Cardiac fibroblast (primary cell): ENCODE results near the gene PTRHD1.

Experiments used
- DNase-seq, 2 donors: peaks; one replicate each; pipeline versions ENCODE4 v3.0.0 to v3.0.0-alpha.2; 2010; ENCODE audit warnings: low read depth in 2 of 2
- H3K4me3 ChIP-seq, 2 donors: replicated peaks in 1 of 2; 1 replicate in 1 of 2; 2 replicates in 1 of 2; pipeline ENCODE4 v1.5.1; 2011; ENCODE audit warnings: low read depth in 2 of 2, low read length in 2 of 2, mild to moderate bottlenecking in 2 of 2, moderate library complexity in 1 of 2
- CTCF ChIP-seq: IDR thresholded peaks from one replicate; pipeline ENCODE4 v1.5.1; 2011; ENCODE audit warnings: low read depth, mild to moderate bottlenecking, low read length, inconsistent platforms

PTRHD1 gene

GRCh38 chr2:24744356-24744755 lies 48.8 kb downstream of the PTRHD1 start:
- no peak for TF ChIP-seq CTCF

GRCh38 chr2:24743924-24744323 lies 49.3 kb downstream of the PTRHD1 start:
- no peak overlapping the region for H3K4me3 ChIP-seq
- no peak for TF ChIP-seq CTCF
- DNase-seq = no peak

More at GRCh38 chr2:24744356-24744755, 48.8 kb downstream of the PTRHD1 start:
- no peak for DNase-seq
- H3K4me3 ChIP-seq = no peak overlapping the region

GRCh38 chr2:24742730-24743129 lies 50.5 kb downstream of the PTRHD1 start:
- TF ChIP-seq CTCF = no peak
- H3K4me3 ChIP-seq = no peak overlapping the region
- no peak for DNase-seq

- H3K4me3 ChIP-seq = no peak overlapping the region
- no peak for TF ChIP-seq CTCF
- DNase-seq = no peak
These were observed 53.0 kb downstream of the PTRHD1 start for GRCh38 chr2:24740142-24740541.
